GM18907 (cell line): ENCODE data around the gene HOXB6.

Experiments used
- ATAC-seq: cut with Tn5 transposase; IDR thresholded peaks from one replicate; pipeline ENCODE4 v1.9.1; 2021; ENCODE audit warnings: mild to moderate bottlenecking, moderate library complexity; ENCODE audit not compliant: unreplicated experiment

HOXB6 gene

GRCh38 chr17:48636177-48637018, 31.6 kb upstream of the HOXB6 start:
- ATAC-seq: peak; percentile 58

GRCh38 chr17:48634493-48635208, 29.9 kb upstream of the HOXB6 start:
- ATAC-seq: no peak

GRCh38 chr17:48633266-48633677, 28.5 kb upstream of the HOXB6 start:
- ATAC-seq: no peak

DNA sequence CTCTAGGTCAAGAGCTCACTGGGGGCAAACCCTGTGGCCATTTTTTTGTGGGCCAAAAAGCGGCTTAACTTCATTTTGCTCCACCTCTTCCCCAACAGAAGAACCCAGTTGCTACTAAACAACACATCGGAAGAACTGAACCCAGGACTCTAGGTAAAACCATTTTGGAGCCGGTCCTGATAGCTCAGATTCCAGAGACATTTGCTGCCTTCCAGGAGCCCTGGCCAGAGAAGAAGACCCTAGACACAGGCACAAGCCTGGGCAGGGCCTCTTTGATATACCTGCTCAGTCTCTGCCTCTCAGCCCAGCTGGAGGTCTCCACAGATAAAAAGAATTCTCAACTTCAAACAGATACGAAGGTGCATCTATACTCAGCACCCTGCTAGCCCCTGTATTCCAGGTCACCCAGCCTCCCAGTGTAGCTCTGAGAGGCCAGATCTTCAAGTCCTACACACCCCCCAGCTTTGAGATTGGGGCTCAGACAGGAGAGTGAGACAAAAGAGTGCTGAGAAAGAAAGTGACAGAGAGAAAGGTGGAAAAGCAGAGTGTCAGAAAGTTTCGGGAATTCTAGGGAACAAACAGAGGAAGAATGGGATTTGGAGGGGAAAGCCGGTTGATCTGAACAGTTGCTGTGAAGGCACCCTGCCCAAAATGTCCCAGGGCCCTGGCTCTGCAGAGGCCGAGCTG, 27.9 kb upstream of the HOXB6 start:
- ATAC-seq: no peak

- ATAC-seq: no peak
Measured at GRCh38 chr17:48631693-48632578, 27.1 kb upstream of the HOXB6 start.

- no peak for ATAC-seq
Measured at GRCh38 chr17:48630925-48631692, 26.3 kb upstream of the HOXB6 start.

GRCh38 chr17:48630009-48630924, 25.5 kb upstream of the HOXB6 start:
- ATAC-seq: no peak

DNA sequence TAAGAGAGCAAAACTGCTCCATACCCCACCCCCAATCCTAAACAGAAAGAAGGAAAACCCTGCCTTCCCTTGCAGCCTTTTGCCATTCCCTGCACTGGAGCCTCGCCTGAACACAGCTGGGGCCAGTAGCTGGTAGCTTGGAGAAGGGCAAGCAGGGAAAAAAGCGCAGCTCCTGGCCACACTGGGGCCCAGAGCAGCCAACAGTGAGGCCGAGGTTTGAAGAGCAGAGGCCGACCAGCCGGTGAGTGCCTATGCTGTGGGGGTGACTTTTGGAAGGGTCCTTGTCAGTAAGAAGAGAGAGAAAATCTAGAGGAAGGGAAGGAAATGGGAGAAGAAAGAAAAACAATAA, 24.6 kb upstream of the HOXB6 start:
- ATAC-seq: no peak

DNA sequence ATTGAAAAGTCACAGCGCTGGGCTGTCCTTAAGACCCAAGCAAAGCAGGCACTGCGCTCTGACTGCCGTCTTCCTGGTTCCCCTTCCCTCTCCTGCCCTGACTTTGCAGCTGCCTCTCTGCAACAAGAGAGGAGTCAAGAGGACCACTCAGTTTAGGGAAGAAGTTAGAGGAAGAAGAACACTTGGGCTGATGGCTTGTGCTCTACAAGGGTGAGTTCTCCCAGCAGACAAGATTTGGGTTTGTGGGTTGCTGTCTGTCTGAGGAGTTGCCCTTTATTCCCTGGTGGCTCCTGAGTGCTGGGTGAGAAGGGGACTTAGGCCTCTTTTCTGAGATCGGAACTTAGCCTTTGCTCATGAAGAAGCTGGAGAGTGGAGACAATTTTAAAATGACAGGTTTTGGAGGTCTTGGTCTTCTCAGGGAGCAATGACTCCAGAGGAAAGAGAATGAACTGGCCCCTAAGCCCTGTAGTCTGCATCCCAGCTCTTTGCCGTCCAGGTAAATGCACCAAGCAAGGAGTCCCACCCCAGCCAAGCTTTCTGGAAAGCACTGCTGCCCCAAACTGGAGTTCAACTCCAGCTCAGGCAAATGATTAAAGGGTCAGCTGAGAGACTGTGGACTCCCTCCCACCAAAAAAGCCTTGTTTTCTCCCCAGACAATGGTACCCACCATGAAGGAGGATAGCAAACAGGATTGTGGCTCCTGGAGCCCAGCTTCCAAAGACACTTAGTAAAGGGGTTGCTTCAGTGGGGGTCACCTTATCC, 24.0 kb upstream of the HOXB6 start:
- no peak for ATAC-seq

DNA sequence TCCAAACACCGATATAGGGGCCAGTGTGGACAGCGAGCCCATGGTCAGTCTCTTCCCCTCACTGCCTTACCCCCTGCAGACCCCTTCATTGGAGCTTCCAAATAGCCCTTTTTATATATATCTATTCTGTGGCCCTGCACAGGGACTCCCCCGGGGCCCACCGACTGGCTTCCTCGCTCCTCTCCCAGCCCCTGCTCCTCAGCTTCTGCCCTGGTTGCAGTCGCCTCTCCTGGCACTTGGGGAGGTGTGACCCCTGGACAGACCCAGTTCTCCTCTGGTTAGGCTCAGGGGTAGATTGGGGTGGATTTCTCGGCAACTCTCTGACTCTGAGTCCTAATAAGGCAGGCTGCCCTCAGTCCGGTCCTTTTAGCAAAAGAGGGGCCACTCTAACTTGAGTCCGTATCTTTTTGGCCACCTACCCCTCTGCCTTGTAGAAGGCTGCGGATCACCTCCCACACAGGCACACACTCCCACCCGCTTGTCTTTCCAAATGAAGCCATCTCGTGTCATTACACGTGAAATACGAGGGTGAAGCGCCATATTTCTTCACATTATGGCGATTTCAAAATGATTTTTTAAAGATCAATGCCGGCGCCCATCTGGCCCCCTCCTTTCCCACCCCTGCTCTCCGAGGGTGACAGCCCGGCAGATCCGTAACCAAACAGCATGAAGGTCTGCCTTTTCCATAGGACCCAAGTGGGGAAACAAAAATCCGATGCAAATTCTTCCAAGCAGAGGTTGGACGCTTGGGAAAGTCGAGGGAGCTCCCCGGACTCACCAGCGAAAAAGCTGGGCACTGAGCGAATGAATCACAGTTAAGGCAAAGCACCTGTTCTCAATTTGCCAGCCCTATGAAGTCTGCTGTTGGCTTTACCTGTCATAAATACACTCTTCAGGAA, 23.1 kb upstream of the HOXB6 start:
- no peak for ATAC-seq

GRCh38 chr17:48627118-48627597, 22.4 kb upstream of the HOXB6 start:
- ATAC-seq: no peak

DNA sequence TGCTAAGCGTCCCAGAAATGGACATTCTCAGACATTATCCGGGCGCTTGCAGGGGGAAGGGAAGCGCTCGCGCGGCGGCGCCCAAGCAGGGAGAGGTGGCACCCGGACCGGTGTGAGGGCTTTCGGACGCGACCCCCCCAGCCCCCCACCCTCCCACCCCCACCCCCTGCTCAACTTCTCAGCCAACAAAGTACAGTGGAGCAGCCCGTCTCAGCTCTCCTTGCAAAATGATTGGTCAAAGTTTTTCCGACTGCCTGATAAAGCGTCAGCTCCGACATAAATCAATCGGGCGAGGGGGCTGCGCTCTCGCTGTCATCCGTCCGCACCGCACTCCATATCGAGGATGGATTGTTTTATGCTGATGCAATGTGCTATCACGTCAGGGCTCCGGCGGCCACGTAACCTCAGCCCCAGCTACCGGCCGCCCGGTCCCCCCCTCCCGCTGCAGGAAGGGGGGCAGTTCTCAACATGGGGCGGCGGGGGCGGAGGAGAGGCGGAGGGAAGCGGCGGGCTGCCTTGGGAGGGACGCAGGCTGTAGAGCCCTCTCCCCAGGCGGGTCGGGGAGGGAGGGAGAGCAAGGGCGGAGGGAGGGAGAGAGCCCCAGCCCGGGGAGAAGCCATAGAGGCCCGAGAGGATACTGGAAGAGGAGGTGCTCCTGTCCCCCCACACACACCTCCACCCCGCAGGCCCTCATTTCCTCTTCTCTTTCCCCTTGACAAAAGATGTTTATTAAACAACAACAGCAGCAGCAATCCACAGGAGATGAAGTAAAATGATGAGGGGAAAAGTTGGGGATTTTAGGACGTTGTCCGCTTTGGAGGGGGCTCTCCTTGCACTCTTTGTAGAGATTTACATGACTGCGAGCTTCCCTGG, 21.7 kb upstream of the HOXB6 start, which contains the start of gene HOXB9:
Gene HOXB9, minus strand, starts transcription at position 114 of the 873 bp plus-strand sequence. Its CDS starts 89 bp downstream, at position 25.
- ATAC-seq: no peak

GRCh38 chr17:48625495-48626244, 20.9 kb upstream of the HOXB6 start:
- ATAC-seq: no peak

DNA sequence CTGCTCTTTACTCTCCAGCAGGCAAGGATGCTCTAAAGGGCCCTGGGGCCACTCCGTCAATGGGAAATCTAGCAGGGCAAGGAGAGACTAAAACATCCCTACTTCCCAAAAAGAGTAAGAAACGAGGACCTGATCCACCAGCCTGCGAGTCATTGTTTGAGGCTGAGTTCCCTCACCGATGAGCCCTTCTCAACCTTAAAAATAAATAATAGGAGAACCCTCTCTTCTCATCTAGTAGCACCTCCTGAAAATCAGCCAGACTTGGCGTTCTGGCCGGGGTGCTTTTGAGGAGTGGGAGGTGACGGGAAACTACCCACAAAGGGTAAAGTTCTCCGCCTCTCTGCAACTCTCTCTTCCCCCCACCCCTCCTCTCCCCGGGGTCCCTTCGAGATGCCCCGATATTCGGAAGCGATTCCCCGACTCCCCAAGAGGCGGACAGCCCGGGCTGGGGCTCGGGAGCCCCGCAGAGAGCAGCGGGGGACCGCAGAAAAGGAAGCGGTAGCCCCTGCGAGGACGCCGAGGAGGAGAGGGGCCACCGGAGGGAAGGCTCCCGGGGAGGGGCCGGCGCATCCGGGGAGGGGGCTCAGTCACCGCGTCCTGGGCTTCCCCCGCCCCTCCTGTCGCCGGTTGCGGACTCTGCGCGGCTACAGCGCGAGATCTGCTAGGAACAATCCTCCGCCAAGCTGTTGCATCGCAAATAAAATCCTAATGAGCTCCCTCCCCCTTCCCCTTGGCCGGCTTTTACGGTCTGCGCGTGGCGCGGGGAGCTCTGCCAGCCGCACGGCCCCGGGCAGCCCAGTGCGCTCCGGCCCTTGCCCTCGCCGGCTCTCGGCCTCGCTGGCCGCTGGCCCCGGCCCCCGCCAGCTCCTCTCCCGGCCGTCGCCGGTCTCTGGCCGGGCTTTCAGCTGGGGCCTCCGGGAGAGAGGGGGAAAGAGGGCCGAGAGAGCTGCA, 20.0 kb upstream of the HOXB6 start:
- ATAC-seq: no peak
